Neural progenitor cell (in vitro differentiated cells): ENCODE data around the gene ATG16L2.

Source experiments
- EZH2 ChIP-seq: fragments of 200-600 bp; sonication (generic); IDR thresholded peaks from 2 replicates; pipeline ENCODE4 v1.6.1; 2017; ENCODE audit warnings: antibody characterized with exemption, mild to moderate bottlenecking, moderate library complexity
- EZH2phosphoT487 ChIP-seq: fragments of 200-600 bp; sonication (generic); IDR thresholded peaks from 2 replicates; pipeline ENCODE4 v1.6.1; 2017; ENCODE audit warnings: antibody characterized with exemption
- TF ChIP-seq, protein P1 (sequence below): fragments of 200-600 bp; sonication (generic); IDR thresholded peaks from 2 replicates; pipeline ENCODE4 v1.5.1; 2017; ENCODE audit warnings: antibody characterized with exemption, mild to moderate bottlenecking

DNA sequence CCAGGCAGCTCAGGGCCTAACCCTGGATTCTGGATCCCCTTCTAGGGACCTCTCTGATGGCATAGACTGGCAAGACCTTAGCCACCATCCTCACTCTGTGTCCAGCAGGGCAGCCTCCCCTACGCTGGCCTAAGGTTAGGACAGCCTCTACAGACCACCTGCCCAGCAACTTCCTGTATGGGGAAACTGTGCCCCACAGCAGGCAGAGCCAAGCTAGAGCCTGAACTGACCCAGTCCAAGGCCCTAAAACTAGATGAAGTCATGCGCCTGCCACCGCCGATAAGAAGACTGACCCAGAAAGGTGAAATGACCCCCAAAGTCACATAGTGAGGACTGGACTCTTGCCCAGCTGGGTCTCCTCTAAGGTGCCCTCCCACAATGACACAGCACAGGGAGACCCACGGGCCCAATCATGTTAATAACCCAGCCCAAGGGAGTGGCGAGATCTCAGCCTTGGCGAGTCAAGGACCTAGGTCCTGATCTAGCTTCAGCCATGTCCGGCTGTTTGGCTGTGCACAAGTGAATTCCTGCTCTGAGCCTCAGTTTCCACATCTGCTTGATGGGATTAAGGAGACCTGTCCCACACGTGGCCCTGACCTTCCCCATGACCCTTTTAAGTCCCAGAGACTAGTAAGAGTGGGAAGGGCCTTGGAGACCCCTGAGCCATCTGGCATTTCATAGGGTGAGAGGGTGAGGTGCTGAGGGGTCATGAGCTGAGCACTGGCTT lies 37.9 kb upstream of the ATG16L2 start:
- TF ChIP-seq, protein P1, sequence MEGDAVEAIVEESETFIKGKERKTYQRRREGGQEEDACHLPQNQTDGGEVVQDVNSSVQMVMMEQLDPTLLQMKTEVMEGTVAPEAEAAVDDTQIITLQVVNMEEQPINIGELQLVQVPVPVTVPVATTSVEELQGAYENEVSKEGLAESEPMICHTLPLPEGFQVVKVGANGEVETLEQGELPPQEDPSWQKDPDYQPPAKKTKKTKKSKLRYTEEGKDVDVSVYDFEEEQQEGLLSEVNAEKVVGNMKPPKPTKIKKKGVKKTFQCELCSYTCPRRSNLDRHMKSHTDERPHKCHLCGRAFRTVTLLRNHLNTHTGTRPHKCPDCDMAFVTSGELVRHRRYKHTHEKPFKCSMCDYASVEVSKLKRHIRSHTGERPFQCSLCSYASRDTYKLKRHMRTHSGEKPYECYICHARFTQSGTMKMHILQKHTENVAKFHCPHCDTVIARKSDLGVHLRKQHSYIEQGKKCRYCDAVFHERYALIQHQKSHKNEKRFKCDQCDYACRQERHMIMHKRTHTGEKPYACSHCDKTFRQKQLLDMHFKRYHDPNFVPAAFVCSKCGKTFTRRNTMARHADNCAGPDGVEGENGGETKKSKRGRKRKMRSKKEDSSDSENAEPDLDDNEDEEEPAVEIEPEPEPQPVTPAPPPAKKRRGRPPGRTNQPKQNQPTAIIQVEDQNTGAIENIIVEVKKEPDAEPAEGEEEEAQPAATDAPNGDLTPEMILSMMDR: no peak
- TF ChIP-seq EZH2 (no peak), EZH2phosphoT487 (no peak)
